Colon (tissue), 2 donors: ENCODE measurements around the gene USP46.

Experiments used
- FAIRE-seq: peaks from 2 replicates; lab custom pipeline; 2012; peaks lifted over from hg19 to GRCh38; lab: Jason Lieb, UNC
- donor health status: control.
- donor health status: control.

The USP46 gene

GRCh38 chr4:52657292-52657617, 1.8 kb downstream of the USP46 start:
- FAIRE-seq = no peak

GRCh38 chr4:52655506-52655905, 3.6 kb downstream of the USP46 start:
- FAIRE-seq = no peak

DNA sequence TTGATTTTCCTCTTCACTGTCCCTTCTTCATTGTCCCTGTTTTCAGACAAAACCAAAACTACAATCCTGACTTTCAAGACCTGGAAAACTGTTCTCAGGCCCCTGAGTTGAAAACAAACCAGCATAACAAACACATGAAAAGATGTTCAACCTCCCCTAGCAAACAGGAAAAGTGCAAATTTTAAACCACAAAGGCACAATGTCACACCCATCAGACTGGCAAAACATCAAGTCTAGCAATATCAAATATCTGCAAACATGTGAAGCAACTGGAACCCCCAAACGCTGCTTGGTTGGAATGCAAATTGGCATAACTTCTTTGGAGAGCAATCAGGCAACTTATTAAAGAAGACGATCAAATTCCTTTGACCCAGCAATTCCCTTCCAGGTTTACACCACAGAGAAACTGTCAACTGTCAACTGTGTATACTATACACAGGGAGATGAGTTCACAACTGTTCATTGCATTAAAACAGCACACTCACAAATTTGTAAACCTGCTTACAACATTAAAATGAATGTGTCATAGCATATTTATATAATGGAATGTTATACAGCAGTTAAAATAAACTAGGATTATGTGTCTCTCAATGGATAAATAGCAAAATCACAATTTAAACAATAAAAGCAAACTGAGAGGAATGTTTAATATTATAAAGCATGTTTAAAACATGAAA, 7.0 kb downstream of the USP46 start:
- FAIRE-seq = no peak

- no peak for FAIRE-seq
Measured at GRCh38 chr4:52648836-52649235, 10.3 kb downstream of the USP46 start.

GRCh38 chr4:52646741-52647140, 12.4 kb downstream of the USP46 start:
- FAIRE-seq = no peak

- FAIRE-seq = no peak
Measured at GRCh38 chr4:52646096-52646495, 13.0 kb downstream of the USP46 start.

DNA sequence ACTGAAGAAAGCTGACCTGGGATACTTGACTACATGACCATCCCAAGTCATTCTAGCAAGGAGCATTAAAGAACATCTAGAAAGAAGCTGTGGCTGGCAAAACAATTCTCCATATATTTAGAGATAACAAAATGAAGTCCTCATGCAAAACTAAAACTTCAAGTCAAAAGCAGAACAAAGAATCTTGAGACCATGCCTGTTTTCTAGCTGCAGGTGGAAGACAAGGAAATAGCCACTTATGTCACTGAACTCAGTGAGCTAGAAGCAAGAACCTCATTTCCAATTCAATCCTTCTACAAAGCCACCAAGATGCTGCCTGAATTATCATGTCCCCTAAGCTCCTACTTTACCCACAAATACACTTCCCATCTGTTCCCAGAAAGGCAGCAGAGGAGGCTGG, 13.8 kb downstream of the USP46 start:
- no peak for FAIRE-seq

DNA sequence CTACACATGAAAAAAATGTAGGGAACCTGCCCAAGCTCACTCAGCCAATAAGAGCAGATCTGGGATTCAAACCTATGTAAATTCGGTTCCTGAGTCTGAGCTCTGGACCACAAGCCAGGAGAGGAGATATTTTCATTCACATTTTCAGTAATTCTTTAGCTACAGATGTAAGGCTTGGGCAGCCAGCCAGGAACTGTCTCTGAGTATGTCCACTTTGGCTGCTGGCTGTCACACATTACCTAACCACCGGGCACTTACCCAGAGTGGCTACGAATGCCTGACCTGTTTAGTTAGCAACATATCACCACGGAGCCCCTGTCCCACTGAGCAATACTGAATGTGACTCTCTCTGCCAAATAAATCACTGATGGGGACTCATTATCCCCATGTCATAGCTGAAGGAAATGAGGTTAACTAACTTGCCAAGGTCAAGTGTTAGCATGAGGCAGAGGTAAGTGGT, 15.3 kb downstream of the USP46 start:
- FAIRE-seq = no peak

DNA sequence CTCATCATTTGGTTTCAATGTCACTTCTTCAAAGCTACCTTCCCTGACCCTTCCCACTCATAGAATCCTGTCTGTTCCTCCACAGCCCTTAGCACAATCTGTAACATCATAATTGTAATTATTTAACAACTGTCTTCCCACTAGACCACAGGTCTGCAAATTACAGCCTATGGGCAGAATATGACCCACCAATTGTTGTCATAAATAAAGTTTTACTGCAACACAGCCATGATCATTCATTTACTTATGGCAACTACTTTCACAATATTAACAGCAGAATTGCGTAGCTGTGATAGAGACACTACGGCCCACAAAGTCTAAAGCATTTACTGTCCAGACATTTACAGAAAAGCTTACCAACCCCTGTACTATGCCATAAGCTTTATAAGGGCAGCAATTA, 15.9 kb downstream of the USP46 start:
- FAIRE-seq = no peak

GRCh38 chr4:52641854-52642563, 17.1 kb downstream of the USP46 start:
- FAIRE-seq = no peak

- FAIRE-seq = no peak
Measured at GRCh38 chr4:52640808-52641565, 18.1 kb downstream of the USP46 start.

GRCh38 chr4:52638717-52639116, 20.4 kb downstream of the USP46 start:
- no peak for FAIRE-seq

DNA sequence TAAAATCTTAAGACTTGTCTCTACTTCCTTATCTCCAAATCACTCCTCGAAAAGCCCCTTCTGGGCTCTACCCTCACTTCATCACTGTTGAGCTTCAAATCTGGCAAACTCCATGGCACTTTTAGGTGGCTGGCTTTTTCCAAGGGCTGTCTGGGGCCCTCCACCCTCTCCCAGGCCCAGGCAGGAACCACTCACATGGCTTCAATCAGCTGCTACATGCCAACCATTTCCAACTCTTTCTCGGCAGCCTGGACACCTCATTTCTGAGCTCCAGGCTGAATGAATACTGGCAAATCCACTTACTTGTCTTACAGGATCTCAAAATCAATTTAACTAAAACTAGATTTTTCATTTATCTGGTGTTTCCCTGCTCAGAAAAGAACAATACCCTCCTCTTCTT, 22.0 kb downstream of the USP46 start:
- FAIRE-seq = no peak

GRCh38 chr4:52635560-52635959, 23.5 kb downstream of the USP46 start:
- no peak for FAIRE-seq

- FAIRE-seq = no peak
Measured at GRCh38 chr4:52635130-52635529, 24.0 kb downstream of the USP46 start.

DNA sequence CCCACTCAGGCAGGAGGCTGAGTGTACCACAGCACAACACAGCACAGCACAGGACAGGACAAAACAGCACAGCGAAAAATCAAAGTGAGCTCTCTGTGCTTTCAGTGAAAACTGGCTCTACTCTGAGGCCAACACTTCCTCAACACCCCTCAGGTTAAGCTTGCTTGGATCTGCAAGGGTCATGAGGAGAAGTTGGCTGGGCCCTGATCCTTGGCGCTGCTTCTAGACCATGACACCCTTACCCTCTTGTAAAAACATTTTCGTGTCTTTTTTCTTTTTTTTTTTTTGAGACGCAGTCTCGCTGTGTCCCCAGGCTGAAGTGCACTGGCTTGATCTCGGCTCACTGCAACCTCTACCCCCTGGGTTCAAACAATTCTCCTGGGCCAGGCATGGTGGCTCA, 25.3 kb downstream of the USP46 start:
- FAIRE-seq = no peak

DNA sequence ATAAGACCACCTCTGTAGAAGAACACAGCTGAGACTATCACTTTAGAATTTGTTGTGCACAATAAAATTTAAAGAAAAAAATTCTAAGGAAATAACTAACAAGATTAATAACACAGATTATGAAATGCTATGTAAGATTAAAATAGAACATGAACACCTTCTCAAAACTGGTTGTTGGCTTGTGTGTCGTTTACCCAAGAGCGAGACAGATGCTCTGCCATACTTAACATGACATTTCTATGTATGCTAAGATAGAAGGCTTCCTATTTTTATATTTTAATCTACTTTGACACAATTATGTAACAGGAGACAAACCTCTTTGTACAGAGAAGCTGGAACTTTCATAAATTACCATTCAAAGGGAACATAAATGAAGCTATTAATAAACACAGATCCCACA, 30.1 kb downstream of the USP46 start:
- FAIRE-seq = no peak

DNA sequence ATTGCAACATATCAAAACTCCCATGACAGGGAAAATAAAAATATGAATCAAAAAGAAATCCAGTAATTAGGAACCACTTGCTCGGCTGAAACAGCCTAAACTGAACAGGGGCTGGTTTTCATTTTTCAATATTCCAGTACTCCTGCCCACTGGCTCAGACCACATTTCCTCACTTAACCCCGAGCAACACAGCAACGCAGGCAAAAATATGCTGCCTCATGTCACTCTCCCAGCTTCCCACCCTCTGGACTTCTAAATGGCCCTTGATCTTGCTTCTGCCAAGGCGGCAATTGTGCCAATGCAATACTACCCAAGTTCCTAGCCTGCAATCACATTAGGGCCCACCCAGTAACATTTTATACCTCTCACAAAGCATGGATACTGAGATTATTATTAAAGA, 30.6 kb downstream of the USP46 start:
- FAIRE-seq = no peak

GRCh38 chr4:52627876-52628275, 31.2 kb downstream of the USP46 start:
- FAIRE-seq = no peak

GRCh38 chr4:52625216-52625615, 33.9 kb downstream of the USP46 start:
- FAIRE-seq = no peak

- no peak for FAIRE-seq
Measured at GRCh38 chr4:52622564-52622963, 36.5 kb downstream of the USP46 start.

- no peak for FAIRE-seq
Measured at GRCh38 chr4:52621567-52621966, 37.5 kb downstream of the USP46 start.

GRCh38 chr4:52619591-52619931, 39.5 kb downstream of the USP46 start:
- no peak for FAIRE-seq
